Common myeloid progenitor, CD34-positive (primary cell): Measurements from ENCODE around the gene CLDN15.

Experiments
- CTCF ChIA-PET: fragments of 350-600 bp; sonication (Branson Sonifier 250); formaldehyde crosslinking; loops from one replicate; lab custom pipeline; 2021; ENCODE audit warnings: antibody characterized with exemption; lab: Charles Lee
- POLR2A ChIA-PET: fragments of 350-600 bp; sonication (Branson Sonifier 250); formaldehyde crosslinking; loops from one replicate; lab custom pipeline; 2021; ENCODE audit warnings: antibody characterized with exemption; lab: Charles Lee
- DNase-seq, 3 donors: peaks; one replicate each; pipeline versions ENCODE4 v3.0.0 to v3.0.0-alpha.2; 2013
- H3K27ac ChIP-seq, 2 experiments: 1 replicate in 1 of 2; 2 replicates in 1 of 2; pipeline ENCODE4 v1.7.0; 2013; ENCODE audit warnings: inconsistent platforms in 2 of 2, low read length in 2 of 2, mild to moderate bottlenecking in 2 of 2, low read depth in 1 of 2, moderate library complexity in 1 of 2; ENCODE audit not compliant: severe bottlenecking in 2 of 2, insufficient read depth in 1 of 2, poor library complexity in 1 of 2
- H3K27me3 ChIP-seq, 5 experiments: replicated peaks in 2 of 5; 1 replicate in 3 of 5; 2 replicates in 2 of 5; pipeline versions ENCODE4 v1.6.1 to v1.7.0; 2013; ENCODE audit warnings: low read length in 4 of 5, mild to moderate bottlenecking in 2 of 5, moderate library complexity in 2 of 5, inconsistent platforms in 1 of 5; ENCODE audit not compliant: insufficient read depth in 5 of 5, control insufficient read depth in 4 of 5
- H3K36me3 ChIP-seq, 4 experiments: 1 replicate in 2 of 4; 2 replicates in 2 of 4; pipeline versions ENCODE4 v1.6.1 to v1.7.0; 2013; ENCODE audit warnings: low read length in 3 of 4, control low read depth in 1 of 4, mild to moderate bottlenecking in 1 of 4; ENCODE audit not compliant: control insufficient read depth in 4 of 4, insufficient read depth in 4 of 4
- H3K4me1 ChIP-seq, 4 experiments: 1 replicate in 3 of 4; 2 replicates in 1 of 4; pipeline versions ENCODE4 v1.6.1 to v1.7.1; 2013; ENCODE audit warnings: low read length in 3 of 4, mild to moderate bottlenecking in 3 of 4, control low read depth in 1 of 4, inconsistent platforms in 1 of 4, moderate library complexity in 1 of 4; ENCODE audit not compliant: control insufficient read depth in 4 of 4, insufficient read depth in 4 of 4; ENCODE audit errors: control extremely low read depth in 1 of 4
- H3K4me3 ChIP-seq, 7 experiments: 1 replicate in 4 of 7; 2 replicates in 3 of 7; pipeline versions ENCODE4 v1.5.1 to v1.7.0; 2013; ENCODE audit warnings: mild to moderate bottlenecking in 7 of 7, low read length in 6 of 7, moderate library complexity in 6 of 7, inconsistent platforms in 2 of 7, low read depth in 2 of 7, control low read depth in 1 of 7; ENCODE audit not compliant: insufficient read depth in 4 of 7, control insufficient read depth in 1 of 7; ENCODE audit errors: extremely low read depth in 1 of 7
- H3K9me3 ChIP-seq, 5 experiments: 1 replicate in 4 of 5; 2 replicates in 1 of 5; pipeline versions ENCODE4 v1.6.1 to v1.7.1; 2013; ENCODE audit warnings: low read length in 4 of 5, mild to moderate bottlenecking in 2 of 5, inconsistent platforms in 1 of 5, low read depth in 1 of 5, moderate library complexity in 1 of 5; ENCODE audit not compliant: control insufficient read depth in 4 of 5, insufficient read depth in 2 of 5; ENCODE audit errors: control extremely low read depth in 1 of 5
- WGBS: methylation state at CpG from one replicate; pipeline ENCODE4 v1.1.5; 2013; ENCODE audit not compliant: insufficient coverage; 5-methylcytosine and 5-hydroxymethylcytosine counted together

CLDN15 gene

DNA sequence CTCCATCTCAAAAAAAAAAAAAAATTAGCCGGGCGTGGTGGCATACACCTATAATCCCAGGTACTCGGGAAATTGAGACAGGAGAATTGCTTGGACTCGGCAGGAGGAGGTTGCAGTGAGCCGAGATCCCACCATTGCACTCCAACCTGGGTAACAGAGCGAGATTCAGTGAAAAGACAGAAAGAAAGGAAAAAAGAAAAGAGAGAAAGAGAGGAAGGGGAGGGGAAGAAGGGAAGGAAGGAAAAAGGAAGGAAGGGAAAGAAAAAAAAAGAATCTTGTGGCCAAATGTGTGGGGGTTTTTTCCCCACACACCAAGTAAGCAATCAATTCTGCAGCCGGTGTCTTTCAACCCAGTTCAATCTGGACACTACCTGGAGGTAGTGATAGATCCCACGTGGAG lies 48.5 kb downstream of the CLDN15 start:
- peaks cover 0 to 10% (median 4%) of the 10 kb centered on the region in 5 experiments for H3K27me3 ChIP-seq
- no peaks in the 10 kb centered on the region for H3K36me3 ChIP-seq
- no peak for DNase-seq
- CTCF ChIA-PET, result interaction anchor here (1.3 kb wide), 1 partner anchor 13 kb away, joined by 3 read pairs; no protein-coding TSS in a partner anchor
- 92% methylated on average over 6 of the region's 8 CpGs for WGBS
- no peaks in the 10 kb centered on the region for H3K9me3 ChIP-seq
- H3K27ac ChIP-seq, result no peak overlapping the region
- no peaks in the 10 kb centered on the region for H3K4me1 ChIP-seq
- POLR2A ChIA-PET, result no interaction called here
- H3K4me3 ChIP-seq, result no peak overlapping the region

DNA sequence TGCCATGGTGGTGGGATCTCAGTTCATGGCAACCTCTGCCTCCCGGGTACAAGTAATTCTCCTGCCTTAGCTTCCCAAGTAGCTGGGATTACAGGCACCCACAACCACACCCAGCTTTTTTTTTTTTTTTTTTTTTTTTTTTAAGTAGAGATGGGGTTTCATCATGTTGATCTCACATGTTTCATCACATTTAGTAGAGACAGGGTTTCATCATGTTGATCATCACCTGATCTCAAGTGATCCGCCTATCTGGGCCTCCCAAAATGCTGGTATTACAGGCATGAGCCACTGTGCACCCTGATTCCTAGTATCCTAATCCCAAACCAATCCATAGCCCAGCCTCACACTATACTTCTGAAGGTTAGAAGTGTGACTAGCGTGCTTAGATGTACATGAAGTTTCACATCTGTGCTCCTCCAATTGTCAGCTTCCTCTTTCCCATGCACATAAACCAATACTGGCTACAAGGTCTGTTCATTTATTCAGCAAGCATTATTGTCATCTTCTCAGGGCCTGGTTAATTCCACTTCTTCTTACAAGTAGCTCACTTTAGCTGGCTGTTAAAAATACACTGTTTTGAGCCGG lies 50.7 kb downstream of the CLDN15 start:
- POLR2A ChIA-PET, result no interaction called here
- 100% methylated on average over 2 of the region's 4 CpGs for WGBS

DNA sequence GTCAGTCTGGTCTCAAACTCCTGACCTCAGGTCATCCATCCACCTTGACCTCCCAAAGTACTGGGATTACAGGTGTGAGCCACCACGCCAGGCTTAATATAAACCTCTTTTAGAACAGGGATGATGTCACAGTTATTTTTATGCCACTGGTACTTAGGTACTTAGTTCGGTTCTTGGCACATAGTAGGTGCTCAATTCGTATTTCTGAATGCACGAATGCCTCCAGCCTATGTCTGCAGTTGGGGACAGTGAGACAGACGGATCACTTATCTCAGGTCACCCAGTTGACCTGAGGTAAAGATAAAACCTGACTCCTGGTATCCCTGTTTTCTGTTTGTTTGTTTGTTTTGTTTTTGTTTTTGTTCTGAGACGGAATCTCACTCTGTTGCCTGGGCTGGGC lies 51.4 kb downstream of the CLDN15 start:
- WGBS, result 89% methylated on average over 4 of the region's 6 CpGs
- no peaks in the 10 kb centered on the region for H3K4me1 ChIP-seq
- CTCF ChIA-PET, result interaction anchor here (0.6 to 1.1 kb wide), 3 partner anchors 15 to 292 kb away, joined by 3 read pairs; no protein-coding TSS in a partner anchor

More for the DNA sequence above, 50.7 kb downstream of the CLDN15 start:
- no peak overlapping the region for H3K4me3 ChIP-seq
- H3K36me3 ChIP-seq, result no peaks in the 10 kb centered on the region
- no peak overlapping the region for H3K27ac ChIP-seq
- no peaks in the 10 kb centered on the region for H3K9me3 ChIP-seq
- DNase-seq, result peak in 1 of 3 donors; percentile 49
- CTCF ChIA-PET, result interaction anchor here (0.5 to 1.1 kb wide), 5 partner anchors 43 to 292 kb away, joined by 3 to 5 read pairs (median 4); no protein-coding TSS in a partner anchor
- peaks cover 2 to 19% (median 12%) of the 10 kb centered on the region in 5 experiments for H3K27me3 ChIP-seq
- no peaks in the 10 kb centered on the region for H3K4me1 ChIP-seq

DNA sequence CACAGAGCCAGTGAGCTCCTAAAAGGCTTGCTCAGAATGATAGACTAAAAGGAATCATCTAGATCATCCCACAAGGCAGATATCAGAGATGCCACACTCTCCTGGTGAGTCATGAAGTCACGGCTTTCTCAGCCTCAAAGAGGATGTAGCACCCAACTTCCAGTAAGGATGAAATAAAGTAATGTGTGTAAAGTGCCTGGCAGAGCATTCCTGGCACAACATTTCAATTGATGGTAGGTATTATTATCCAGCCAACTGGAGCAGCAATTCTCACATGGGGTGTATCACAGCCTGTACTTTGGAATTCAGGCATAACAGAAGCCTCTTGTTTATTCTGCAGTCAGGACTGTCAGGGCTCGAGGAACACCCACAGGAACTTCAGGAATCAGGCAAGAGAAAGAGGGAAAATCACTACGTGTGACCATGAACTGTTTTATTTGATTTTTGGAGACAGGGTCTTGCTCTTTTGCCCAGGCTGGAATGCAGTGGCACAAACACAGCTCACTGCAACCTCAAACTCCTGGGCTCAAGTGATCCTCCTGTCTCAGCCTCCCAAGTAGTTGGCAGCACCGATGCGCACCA lies 52.3 kb downstream of the CLDN15 start:
- H3K27ac ChIP-seq, result no peak overlapping the region
- 80% methylated on average over 4 of the region's 5 CpGs for WGBS
- no peak for DNase-seq
- no peak overlapping the region for H3K4me3 ChIP-seq
- no peaks in the 10 kb centered on the region for H3K36me3 ChIP-seq
- H3K4me1 ChIP-seq, result peaks cover 0 to under 1% (median 0%) of the 10 kb centered on the region in 4 experiments
- ChIA-PET CTCF (interaction anchor here (0.9 to 3.2 kb wide), 4 partner anchors 8 to 15 kb away, joined by 3 to 19 read pairs (median 4); no protein-coding TSS in a partner anchor), POLR2A (interaction anchor here (0.6 kb wide), 1 partner anchor 8 kb away, joined by 3 read pairs; no protein-coding TSS in a partner anchor)
- H3K9me3 ChIP-seq, result no peaks in the 10 kb centered on the region
- peaks cover 8 to 34% (median 12%) of the 10 kb centered on the region in 5 experiments for H3K27me3 ChIP-seq

More for the DNA sequence above, 51.4 kb downstream of the CLDN15 start:
- Histone ChIP-seq H3K36me3 (no peaks in the 10 kb centered on the region), H3K9me3 (no peaks in the 10 kb centered on the region), H3K4me3 (no peak overlapping the region), H3K27me3 (peaks cover 3 to 25% (median 12%) of the 10 kb centered on the region in 5 experiments), H3K27ac (no peak overlapping the region)
- POLR2A ChIA-PET, result no interaction called here
- no peak for DNase-seq
